ENCODE measurements around the gene LMNTD2. TPM values are rescaled to one million over a fixed set of nuclear protein-coding genes. Genes with fewer than 3 reads are reported as not detected.
"Not testable (repeated sequence)": the region's sequence is repeated elsewhere in the genome, so short reads cannot be mapped to it uniquely, and the experiment has no call there.

LMNTD2 gene
- total RNA-seq, 1 donor: 2.1 TPM

DNA sequence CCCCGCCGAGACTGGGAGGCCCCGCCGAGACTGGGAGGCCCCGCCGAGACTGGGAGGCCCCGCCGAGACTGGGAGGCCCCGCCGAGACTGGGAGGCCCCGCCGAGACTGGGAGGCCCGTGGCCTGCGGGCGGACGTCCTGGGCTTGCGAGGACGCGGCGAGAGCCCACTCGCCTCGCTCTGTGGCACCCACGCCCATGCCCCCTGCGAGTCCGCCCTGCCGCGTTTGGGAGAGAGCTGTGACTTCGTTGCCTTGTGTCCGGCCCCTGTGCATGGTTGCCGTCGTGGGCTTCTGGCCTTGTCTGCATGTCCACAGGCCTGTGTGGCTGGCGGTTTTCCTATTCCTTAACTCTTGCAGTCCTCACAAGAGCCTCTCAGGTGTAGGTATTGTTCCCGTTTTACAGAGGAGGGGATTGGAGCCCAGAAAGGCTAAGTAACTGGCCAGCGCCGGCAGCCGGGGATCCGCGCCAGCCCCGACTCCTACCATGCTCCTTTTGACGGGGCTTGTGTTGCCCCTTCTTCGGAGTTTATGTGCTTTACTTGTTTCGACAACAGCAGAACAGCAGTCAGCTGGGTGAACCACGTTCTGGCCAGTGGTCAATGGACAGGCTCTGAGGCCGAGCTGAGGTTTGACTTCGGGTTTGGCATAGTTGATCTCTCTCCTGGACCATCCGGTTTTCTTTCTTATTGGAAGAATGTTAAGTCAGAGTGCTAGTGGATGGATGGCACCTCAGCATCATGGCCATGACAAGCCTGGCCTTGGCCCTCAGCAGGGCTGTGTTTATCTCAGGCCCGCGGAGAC is 16.5 kb upstream of the LMNTD2 start:
- H3K27me3 ChIP-seq (ENCODE audit: insufficient read depth, low read length): peaks cover 7% of the 10 kb centered on the region
- H3K4me3 ChIP-seq (ENCODE audit: low read length): peak overlapping the region; percentile 76
- H3K4me1 ChIP-seq (ENCODE audit: insufficient read depth, low read length): peaks cover 40% of the 10 kb centered on the region
- no peaks in the 10 kb centered on the region for H3K9me3 ChIP-seq (ENCODE audit: low read depth, low read length)

DNA sequence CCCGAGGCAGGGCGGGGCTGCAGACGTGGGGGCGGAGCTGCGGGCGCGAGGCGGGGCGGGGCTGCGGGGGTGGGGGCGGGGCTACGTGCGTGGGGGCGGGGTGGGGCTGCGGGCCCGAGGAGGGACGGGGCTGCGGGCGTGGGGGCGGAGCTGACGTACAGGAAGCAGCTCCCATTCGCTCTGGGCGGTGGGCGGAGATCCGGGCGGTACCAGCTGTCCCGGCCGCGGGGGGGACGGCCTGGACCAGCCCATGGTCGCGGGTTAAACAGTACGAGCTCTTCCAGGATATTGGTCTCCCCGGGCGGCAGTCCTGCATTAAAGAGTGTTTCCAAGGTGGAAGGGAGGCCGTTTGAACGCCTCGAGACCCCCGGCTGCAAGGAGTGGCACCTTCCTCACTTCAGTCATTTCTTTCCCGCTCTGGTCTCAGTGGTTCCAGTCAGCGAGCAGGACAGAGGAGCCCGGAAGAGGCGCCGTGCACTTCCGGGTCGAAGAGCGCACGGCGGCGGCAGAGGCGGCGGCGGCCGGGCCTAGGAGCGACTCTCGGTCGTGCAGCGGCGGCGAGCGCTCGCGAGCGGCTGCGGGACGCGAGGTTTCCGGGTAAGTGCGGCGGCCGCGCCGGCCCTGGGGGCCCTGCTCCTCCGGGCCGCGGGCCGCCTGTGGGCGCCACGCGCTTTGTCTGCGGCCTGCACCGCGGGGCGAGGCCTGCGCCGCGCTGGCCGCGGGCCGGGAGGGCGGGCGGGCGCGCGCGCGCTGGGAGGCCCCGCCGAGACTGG is 15.6 kb upstream of the LMNTD2 start, which contains the start of gene PHRF1:
Gene PHRF1 (plus strand): TSS at position 475 of the 773 bp plus-strand sequence. CDS start 5,043 bp downstream, outside the sequence.
- Histone ChIP-seq H3K9me3 (ENCODE audit: low read depth, low read length) (no peaks in the 10 kb centered on the region), H3K4me1 (ENCODE audit: insufficient read depth, low read length) (peaks cover 40% of the 10 kb centered on the region), H3K27me3 (ENCODE audit: insufficient read depth, low read length) (peaks cover 7% of the 10 kb centered on the region), H3K4me3 (ENCODE audit: low read length) (peak within 1 kb of the TSS; percentile 76)

DNA sequence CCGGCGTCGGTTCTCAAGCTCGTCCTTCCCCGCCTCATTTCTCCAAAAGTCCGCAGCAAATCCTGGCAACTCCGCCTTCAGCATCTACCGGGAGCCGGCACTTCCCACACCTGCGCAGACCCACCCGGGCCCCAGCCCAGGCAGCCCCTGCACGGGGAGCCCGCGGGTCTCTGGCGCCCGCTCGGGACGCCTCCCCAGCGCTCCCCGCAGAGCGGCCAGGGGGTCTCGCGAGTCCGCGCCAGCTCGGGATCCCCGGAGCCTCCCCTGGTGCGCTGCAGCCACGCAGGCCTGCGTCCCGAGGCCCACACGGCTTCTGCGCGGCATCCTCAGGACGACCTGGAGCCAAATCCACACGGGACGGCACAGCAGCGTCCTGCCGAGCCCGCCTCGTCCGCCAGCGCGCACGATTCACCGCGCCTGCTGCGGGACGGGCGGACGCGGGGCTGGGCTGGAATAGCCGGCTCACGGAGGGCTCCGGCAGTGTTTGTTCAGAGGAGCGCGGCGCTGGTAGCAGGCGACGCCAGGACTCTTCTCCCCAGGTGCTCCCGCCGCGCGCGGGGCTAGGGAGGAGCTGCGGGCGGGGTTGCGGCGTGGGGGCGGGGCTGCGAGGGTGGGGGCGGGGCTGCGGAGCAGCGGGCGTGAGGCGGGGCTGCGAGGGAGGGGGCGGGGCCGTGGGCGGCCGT is 14.9 kb upstream of the LMNTD2 start:
- peaks cover 40% of the 10 kb centered on the region for H3K4me1 ChIP-seq (ENCODE audit: insufficient read depth, low read length)
- H3K27me3 ChIP-seq (ENCODE audit: insufficient read depth, low read length): peaks cover 7% of the 10 kb centered on the region
- H3K4me3 ChIP-seq (ENCODE audit: low read length): peak overlapping the region; percentile 38
- H3K9me3 ChIP-seq (ENCODE audit: low read depth, low read length): no peaks in the 10 kb centered on the region

DNA sequence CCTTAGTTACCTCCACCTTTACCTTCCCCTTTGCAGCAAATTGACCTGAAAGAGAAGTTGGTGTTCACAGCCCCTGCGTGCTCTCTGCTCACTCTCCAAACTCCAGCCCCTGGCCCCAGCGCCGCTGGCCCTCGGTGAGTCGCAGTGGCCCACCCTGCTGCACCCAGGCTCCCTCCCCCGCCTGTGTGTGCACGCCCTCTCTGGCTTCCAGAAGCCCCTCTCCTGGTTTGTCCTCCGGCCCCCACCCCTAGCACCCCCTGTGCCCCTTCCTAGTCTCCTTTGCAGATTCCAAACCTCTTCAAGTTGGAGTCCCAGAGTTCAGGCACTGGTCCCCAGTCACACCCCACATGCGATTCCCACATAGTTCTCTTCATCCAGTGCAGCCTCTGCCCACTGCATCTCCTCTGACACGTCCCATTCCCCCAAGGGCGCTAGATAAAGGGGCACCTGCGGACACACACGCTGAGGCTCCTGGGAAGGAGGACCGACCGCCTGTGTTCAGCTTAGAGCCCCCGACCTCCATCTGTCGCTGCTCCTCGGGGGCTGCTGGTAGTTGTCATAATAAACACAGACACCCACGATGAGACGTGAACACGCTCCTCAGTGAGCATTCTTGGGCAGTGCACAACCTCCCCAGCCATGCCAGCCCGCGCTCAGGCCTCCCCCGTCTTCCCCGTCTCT is 14.2 kb upstream of the LMNTD2 start:
- Histone ChIP-seq H3K27me3 (ENCODE audit: insufficient read depth, low read length) (peaks cover 7% of the 10 kb centered on the region), H3K4me1 (ENCODE audit: insufficient read depth, low read length) (peaks cover 37% of the 10 kb centered on the region), H3K4me3 (ENCODE audit: low read length) (no peak overlapping the region), H3K9me3 (ENCODE audit: low read depth, low read length) (no peaks in the 10 kb centered on the region)

DNA sequence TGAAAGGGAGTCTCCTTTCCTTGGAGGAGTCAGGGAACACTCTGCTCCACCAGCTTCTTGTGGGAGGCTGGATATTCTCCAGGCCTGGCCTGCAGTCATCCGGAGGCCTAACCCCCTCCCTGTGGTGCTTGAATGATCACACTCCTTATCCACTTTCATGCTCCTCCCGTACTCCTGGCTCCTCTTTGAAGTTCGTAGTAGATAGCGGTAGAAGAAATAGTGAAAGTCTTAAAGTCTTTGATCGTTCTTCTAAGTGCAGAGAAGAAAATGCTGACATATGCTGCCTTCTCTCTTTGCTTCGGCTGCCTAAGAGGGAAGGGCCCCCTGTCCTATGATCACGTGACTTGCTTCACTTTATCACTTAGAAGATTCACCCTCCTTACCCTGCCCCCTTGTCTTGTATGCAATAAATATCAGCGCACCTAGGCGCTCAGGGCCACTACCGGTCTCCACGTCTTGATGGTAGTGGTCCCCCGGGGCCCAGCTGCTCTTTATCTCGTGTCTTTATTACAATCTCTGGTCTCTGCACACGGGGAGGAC is 13.6 kb upstream of the LMNTD2 start:
- not testable (repeated sequence) for H3K27me3 ChIP-seq (ENCODE audit: insufficient read depth, low read length)

DNA sequence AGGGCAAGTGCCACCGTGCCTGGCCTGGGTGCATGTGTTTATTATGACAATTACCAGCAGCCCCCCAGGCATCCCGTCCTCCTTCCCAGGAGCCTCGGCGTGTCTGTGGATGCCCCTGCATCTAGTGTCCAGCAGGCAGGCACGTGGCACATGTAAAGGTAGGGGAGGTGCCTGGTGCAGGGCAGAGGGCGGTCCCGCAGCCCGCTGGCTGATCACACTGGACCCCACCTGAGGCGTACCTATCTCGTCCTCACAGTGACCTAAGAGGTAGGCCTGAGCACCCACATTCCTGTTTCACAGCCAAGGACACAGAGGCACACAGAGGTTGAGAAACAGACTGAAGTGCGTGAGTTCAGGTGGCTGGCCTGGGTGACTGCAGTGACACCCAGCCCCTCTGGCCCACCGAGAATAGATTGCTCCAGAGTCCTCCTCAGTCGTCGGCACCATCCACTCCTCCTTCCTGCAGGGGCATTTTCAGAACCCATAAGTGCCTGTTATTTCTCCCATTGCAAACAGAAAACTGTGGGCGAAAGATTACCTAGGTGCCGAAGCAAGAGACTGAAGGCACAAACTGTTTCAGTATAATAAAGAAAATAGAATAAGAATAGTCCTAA is 12.7 kb upstream of the LMNTD2 start:
- no peaks in the 10 kb centered on the region for H3K9me3 ChIP-seq (ENCODE audit: low read depth, low read length)
- H3K27me3 ChIP-seq (ENCODE audit: insufficient read depth, low read length): peaks cover 7% of the 10 kb centered on the region
- peaks cover 32% of the 10 kb centered on the region for H3K4me1 ChIP-seq (ENCODE audit: insufficient read depth, low read length)
- H3K4me3 ChIP-seq (ENCODE audit: low read length): no peak overlapping the region

More for the DNA sequence above, 13.6 kb upstream of the LMNTD2 start:
- H3K9me3 ChIP-seq (ENCODE audit: low read depth, low read length); H3K4me3 ChIP-seq (ENCODE audit: low read length): not testable (repeated sequence)
- peaks cover 36% of the 10 kb centered on the region for H3K4me1 ChIP-seq (ENCODE audit: insufficient read depth, low read length)

DNA sequence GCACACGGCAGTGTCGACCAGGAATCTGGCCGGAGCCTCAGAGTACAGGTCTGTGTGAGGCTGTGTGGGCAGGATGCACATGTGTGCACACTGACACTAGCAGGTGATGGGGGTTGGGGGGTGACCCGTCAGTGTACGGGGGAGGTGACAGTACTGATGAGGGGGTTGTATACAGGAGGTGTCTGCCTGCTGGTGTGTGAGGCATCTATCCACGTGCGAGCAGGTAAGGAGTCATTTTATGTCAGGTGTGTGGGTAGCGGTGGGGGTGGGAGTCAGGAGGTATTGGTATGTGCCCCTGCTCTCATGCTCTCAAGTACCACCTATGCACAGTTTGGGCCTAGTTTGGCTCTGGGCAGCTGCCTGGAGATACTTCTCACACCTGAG is 11.3 kb upstream of the LMNTD2 start:
- peaks cover 18% of the 10 kb centered on the region for H3K4me1 ChIP-seq (ENCODE audit: insufficient read depth, low read length)
- H3K4me3 ChIP-seq (ENCODE audit: low read length): no peak overlapping the region
- H3K27me3 ChIP-seq (ENCODE audit: insufficient read depth, low read length): peaks cover 7% of the 10 kb centered on the region
- no peaks in the 10 kb centered on the region for H3K9me3 ChIP-seq (ENCODE audit: low read depth, low read length)

DNA sequence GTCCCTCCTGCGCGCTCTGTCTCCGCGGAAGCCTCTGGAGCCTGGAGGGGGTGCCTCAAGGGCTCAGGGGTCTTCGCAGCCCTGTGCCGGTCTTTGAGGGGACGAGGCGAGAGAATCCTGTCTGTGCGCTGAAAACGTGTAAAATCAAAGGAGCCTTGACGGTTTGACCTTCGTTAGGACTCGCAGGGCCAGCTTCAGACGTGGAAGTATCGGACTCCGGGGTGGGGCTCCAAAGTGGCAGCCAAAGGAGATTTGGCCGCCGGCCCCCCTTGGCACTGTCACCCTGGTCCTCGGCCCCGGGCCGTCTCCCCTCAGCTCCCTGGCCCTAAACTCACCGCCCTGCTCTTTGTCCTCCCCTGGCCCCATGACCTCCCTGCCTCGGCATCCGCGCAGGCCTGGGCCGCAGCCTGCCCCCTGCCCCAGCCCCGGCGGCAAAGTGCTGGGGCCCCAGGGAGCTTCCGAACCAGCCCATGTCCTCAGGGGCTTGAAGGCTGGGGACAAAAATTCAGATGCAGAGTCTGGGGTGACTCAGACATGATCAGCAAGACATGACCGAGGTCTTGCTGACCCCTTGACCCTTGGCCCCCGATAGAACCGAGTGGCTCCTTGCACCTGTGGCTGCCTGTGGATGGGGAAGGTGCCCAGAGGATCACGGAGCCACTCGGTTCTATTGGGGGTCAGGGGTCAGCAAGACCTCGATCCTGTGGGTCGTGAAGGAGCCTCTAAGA is 8.8 kb upstream of the LMNTD2 start:
- Histone ChIP-seq H3K4me1 (ENCODE audit: insufficient read depth, low read length) (peaks cover 9% of the 10 kb centered on the region), H3K27me3 (ENCODE audit: insufficient read depth, low read length) (peaks cover 3% of the 10 kb centered on the region), H3K4me3 (ENCODE audit: low read length) (peak overlapping the region; percentile 50), H3K9me3 (ENCODE audit: low read depth, low read length) (no peaks in the 10 kb centered on the region)

DNA sequence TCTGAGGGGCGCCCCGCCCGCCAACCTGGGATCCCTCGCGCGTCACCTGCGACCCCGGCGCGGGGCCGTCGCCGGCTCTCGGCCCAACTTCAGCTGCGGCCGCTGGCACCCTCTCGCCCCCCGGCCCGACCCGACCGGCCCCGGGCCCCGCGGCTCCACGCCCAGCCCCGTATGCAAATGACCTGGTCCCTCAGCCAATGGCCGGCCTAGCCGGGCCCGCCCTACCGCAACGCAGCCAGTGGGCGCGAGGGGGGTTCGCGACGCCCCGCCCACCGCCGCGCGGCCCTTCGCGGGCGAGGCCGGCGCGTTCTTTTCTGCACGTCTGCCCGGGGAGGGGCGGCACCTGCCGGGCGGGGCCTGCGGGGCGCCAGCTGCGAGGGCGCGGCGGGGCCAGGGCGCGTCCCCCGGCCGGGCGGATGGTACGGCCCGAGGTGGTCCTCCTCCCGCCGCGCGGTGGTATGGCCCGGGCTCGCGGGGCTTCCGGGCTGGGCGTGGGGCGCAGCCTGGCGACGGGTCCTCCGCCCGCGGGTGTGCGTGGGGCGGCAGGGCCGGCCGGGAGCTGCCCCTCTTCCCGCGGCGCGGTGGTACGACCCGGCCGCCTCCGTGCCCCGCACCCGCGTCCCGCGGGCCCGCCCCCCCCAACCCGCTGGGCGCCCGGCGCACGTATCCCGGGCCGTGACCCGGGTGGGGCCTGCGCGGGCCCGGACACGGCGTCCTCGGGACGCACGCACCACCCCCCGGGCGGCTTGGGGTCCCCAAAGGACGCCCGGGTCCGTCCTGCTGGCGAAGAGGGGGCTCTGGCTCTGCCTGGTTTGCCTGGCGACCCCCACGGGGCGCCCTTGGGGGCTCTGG is 8.0 kb upstream of the LMNTD2 start:
- peaks cover 9% of the 10 kb centered on the region for H3K4me1 ChIP-seq (ENCODE audit: insufficient read depth, low read length)
- peak overlapping the region; percentile 50 for H3K4me3 ChIP-seq (ENCODE audit: low read length)

DNA sequence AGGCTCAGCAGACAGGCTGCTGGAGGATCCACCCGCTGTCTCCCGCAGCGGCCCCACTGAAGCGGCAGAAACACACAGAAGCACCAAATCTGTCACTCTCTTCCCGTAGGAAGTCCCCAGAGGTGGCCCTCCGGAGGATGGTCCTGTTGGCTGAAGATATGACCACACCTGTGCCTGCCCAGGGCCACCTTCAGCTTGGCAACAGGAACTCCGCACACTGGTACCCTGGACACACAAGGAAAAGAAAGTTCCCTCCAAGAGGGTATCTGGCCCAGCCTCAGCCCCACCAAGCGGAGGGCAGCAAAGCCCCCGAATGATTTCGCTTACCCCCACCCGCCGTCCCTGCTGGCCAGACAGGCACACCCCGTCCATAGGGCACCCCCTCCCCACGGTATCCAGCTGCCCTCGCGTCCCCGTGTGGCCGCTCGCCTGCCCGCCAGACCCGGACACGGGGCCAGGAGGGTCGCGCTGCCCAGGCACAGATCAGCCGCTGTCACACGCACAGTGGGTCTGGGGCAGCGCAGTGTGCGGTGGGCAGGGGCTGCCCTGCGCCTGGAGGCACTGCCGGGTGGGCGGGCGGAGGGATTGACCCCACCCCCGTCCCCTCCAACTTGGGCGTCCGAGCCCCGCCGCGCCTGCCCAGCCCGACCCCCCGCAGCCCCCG is 7.2 kb upstream of the LMNTD2 start:
- Histone ChIP-seq H3K27me3 (ENCODE audit: insufficient read depth, low read length) (no peaks in the 10 kb centered on the region), H3K9me3 (ENCODE audit: low read depth, low read length) (no peaks in the 10 kb centered on the region), H3K4me1 (ENCODE audit: insufficient read depth, low read length) (peaks cover 9% of the 10 kb centered on the region), H3K4me3 (ENCODE audit: low read length) (peak overlapping the region; percentile 50)

More for the DNA sequence above, 8.0 kb upstream of the LMNTD2 start:
- Histone ChIP-seq H3K27me3 (ENCODE audit: insufficient read depth, low read length) (no peaks in the 10 kb centered on the region), H3K9me3 (ENCODE audit: low read depth, low read length) (no peaks in the 10 kb centered on the region)

DNA sequence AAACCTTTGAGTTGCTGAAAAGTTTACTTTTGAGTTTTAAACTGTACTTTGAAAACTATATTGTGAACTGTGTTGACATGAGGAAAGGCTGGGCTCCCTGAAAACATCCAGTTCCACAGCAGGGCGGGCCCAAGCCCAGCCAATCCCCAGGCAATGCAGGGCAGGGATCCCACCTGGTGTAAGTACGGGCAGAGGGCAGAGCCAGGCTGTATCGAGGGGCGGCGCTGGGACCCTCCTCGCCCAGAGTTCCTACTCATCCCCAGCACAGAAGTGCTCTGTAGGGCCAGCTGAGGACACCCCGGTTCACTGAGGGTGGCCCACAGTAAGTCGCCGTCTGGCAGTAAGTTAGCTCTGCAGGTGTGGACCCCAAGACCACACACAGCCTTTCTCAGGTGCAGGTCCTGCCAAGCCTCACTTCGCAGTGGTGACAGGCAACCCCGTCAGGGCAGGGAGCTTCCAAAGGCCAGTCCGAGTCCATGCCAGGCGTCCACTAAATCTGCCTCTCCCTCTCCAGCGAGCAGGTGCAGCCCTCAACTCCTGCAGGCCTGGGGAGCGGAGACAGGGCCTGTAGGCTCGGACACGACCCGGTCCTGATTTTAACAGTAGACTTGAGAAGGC is 6.6 kb upstream of the LMNTD2 start:
- Histone ChIP-seq H3K4me3 (ENCODE audit: low read length) (no peak overlapping the region), H3K27me3 (ENCODE audit: insufficient read depth, low read length) (no peaks in the 10 kb centered on the region), H3K4me1 (ENCODE audit: insufficient read depth, low read length) (peaks cover 12% of the 10 kb centered on the region), H3K9me3 (ENCODE audit: low read depth, low read length) (no peaks in the 10 kb centered on the region)

DNA sequence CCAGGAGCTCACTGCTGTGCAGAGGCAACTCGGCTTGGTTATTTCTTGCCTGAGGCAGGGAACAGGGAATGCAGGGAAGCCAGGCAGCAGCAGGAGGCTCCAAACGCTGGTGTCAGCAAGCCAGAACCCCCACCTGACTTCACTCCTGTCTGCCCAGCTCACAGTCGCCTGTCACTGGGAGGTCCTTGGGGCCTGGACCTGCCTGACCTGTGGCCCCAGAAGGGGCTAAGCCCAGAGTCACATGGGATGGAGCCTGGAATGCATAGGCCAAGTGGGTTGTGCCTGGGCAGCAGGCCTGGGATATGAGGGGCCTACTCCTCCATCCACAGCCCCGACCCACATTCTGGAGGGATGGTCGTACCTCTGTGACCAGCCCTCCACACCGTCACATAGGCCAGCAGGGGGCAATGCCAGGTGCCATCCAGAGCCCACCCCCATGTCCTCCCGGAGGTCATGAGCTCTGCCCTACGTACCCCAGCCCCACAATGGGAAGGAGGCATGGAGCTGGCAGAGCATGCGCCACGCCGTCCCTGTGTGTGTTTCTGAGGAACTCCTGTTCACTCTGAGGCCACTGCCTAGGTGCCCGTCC is 5.5 kb upstream of the LMNTD2 start:
- no peak overlapping the region for H3K4me3 ChIP-seq (ENCODE audit: low read length)
- H3K9me3 ChIP-seq (ENCODE audit: low read depth, low read length): no peaks in the 10 kb centered on the region
- peaks cover 20% of the 10 kb centered on the region for H3K4me1 ChIP-seq (ENCODE audit: insufficient read depth, low read length)
- no peaks in the 10 kb centered on the region for H3K27me3 ChIP-seq (ENCODE audit: insufficient read depth, low read length)

Measured in mononuclear cell (primary cell).